ENCODE results near the gene DSE.

DSE gene

DNA sequence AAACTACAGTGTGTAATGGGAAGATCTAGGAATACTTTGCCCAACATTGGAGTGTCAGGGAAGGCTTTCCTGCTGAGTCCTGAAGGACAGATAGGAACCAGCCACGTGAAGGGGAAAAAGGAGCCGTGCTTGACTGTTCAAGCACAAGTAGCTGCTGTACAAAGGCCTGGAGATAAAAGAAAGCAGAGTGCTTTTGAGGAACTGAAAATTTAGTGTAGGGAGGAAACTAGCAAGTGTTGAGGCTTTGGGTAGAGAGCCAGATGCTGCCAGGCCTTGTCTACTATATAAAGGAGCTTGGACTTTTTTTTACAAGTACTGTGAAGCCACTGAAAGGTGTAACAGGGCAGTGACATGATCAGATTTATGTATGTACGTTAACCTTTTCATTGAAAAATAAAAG is 39.0 kb downstream of the DSE start:
- Histone ChIP-seq H3K9ac (ENCODE audit: low read length) (no peak overlapping the region), H3K27ac (ENCODE audit: low read depth, low read length) (no peak overlapping the region), H3K4me2 (ENCODE audit: low read depth, low read length, poor library complexity, severe bottlenecking) (no peak overlapping the region), H3K4me3 (ENCODE audit: insufficient read depth, low read length, poor library complexity, severe bottlenecking) (no peak overlapping the region), H3K36me3 (ENCODE audit: low read length) (no peaks in the 10 kb centered on the region), H3K27me3 (ENCODE audit: low read length) (no peaks in the 10 kb centered on the region), H3K79me2 (ENCODE audit: insufficient read depth, low read length) (no peaks in the 10 kb centered on the region), H4K20me1 (ENCODE audit: low read depth, low read length) (no peaks in the 10 kb centered on the region), H3K9me3 (ENCODE audit: insufficient read depth, low read length) (no peaks in the 10 kb centered on the region), H2AFZ (ENCODE audit: low read depth, low read length, severe bottlenecking) (no peak overlapping the region), H3F3A (ENCODE audit: insufficient read depth) (no peaks in the 10 kb centered on the region), H3K9me2 (replicated peaks; ENCODE audit: insufficient read depth, low read length) (no peaks in the 10 kb centered on the region)
- no peak for TF ChIP-seq CTCF (IDR thresholded peaks at IDR 0.05; ENCODE audit: insufficient read depth, low read length, poor library complexity, severe bottlenecking)
- no peak for TF ChIP-seq EZH2phosphoT487 (conservative IDR thresholded peaks at IDR 0.05; ENCODE audit: low read length)

DNA sequence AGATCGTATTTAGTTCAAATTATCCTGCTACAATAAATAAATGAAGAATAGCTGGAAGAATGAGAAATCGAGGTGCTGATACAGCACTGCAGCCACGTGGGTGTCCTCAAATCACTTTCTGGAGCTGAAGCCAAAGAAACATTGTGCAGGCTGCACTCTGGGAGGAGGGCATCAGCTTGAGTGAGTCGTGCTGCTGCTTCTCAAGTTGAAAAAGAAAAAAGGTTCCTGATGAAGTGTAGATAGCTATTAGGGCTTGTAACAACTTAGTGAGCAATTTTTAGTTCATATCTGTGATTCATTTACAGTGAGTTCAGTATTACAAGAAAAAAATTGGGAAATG is 40.5 kb downstream of the DSE start:
- Histone ChIP-seq H3K9me2 (replicated peaks; ENCODE audit: insufficient read depth, low read length) (no peaks in the 10 kb centered on the region), H3K79me2 (ENCODE audit: insufficient read depth, low read length) (no peaks in the 10 kb centered on the region), H3K9ac (ENCODE audit: low read length) (no peak overlapping the region), H2AFZ (ENCODE audit: low read depth, low read length, severe bottlenecking) (no peak overlapping the region), H3K9me3 (ENCODE audit: insufficient read depth, low read length) (no peaks in the 10 kb centered on the region), H3K27me3 (ENCODE audit: low read length) (no peaks in the 10 kb centered on the region), H3F3A (ENCODE audit: insufficient read depth) (no peaks in the 10 kb centered on the region), H4K20me1 (ENCODE audit: low read depth, low read length) (no peaks in the 10 kb centered on the region), H3K27ac (ENCODE audit: low read depth, low read length) (no peak overlapping the region), H3K4me3 (ENCODE audit: insufficient read depth, low read length, poor library complexity, severe bottlenecking) (no peak overlapping the region), H3K4me2 (ENCODE audit: low read depth, low read length, poor library complexity, severe bottlenecking) (no peak overlapping the region), H3K36me3 (ENCODE audit: low read length) (no peaks in the 10 kb centered on the region)
- TF ChIP-seq EZH2phosphoT487 (conservative IDR thresholded peaks at IDR 0.05; ENCODE audit: low read length), result no peak
- no peak for TF ChIP-seq CTCF (IDR thresholded peaks at IDR 0.05; ENCODE audit: insufficient read depth, low read length, poor library complexity, severe bottlenecking)

- H3K4me3 ChIP-seq (ENCODE audit: insufficient read depth, low read length, poor library complexity, severe bottlenecking), result no peak overlapping the region
- TF ChIP-seq EZH2phosphoT487 (conservative IDR thresholded peaks at IDR 0.05; ENCODE audit: low read length), result no peak
- no peak for TF ChIP-seq CTCF (IDR thresholded peaks at IDR 0.05; ENCODE audit: insufficient read depth, low read length, poor library complexity, severe bottlenecking)
- H2AFZ ChIP-seq (ENCODE audit: low read depth, low read length, severe bottlenecking), result no peak overlapping the region
- H3K27ac ChIP-seq (ENCODE audit: low read depth, low read length), result no peak overlapping the region
- H3K4me2 ChIP-seq (ENCODE audit: low read depth, low read length, poor library complexity, severe bottlenecking), result no peak overlapping the region
- no peak overlapping the region for H3K9ac ChIP-seq (ENCODE audit: low read length)
- H3K9me3 ChIP-seq (ENCODE audit: insufficient read depth, low read length), result no peaks in the 10 kb centered on the region
- no peaks in the 10 kb centered on the region for H3K79me2 ChIP-seq (ENCODE audit: insufficient read depth, low read length)
- H3K36me3 ChIP-seq (ENCODE audit: low read length), result no peaks in the 10 kb centered on the region
- no peaks in the 10 kb centered on the region for H3K27me3 ChIP-seq (ENCODE audit: low read length)
- no peaks in the 10 kb centered on the region for H4K20me1 ChIP-seq (ENCODE audit: low read depth, low read length)
- H3K9me2 ChIP-seq (replicated peaks; ENCODE audit: insufficient read depth, low read length), result no peaks in the 10 kb centered on the region
- H3F3A ChIP-seq (ENCODE audit: insufficient read depth), result no peaks in the 10 kb centered on the region
Observed at GRCh38 chr6:116412270-116412669, 41.5 kb downstream of the DSE start.

DNA sequence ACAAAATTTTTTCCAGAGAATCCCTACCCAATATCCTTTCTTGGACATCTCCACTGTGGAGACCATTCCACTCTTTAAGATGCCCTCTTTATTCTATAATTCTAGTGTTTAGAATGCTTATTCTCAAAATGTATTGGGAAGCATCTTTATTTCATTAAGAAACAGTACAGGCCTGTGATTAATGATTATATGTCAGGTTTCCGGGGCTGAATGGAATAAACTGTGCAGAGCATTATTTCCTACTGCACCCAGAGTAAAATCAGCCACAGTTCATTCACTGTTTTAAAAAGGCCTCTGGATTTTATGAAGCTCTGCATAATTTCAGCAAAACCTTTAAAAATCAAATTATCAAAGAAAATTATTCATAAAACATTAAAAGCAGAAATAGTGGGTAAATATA is 42.6 kb downstream of the DSE start:
- H3K9ac ChIP-seq (ENCODE audit: low read length), result no peak overlapping the region
- H3F3A ChIP-seq (ENCODE audit: insufficient read depth), result no peaks in the 10 kb centered on the region
- no peak overlapping the region for H3K27ac ChIP-seq (ENCODE audit: low read depth, low read length)
- H2AFZ ChIP-seq (ENCODE audit: low read depth, low read length, severe bottlenecking), result no peak overlapping the region
- TF ChIP-seq EZH2phosphoT487 (conservative IDR thresholded peaks at IDR 0.05; ENCODE audit: low read length), result no peak
- H3K79me2 ChIP-seq (ENCODE audit: insufficient read depth, low read length), result no peaks in the 10 kb centered on the region
- no peak overlapping the region for H3K4me3 ChIP-seq (ENCODE audit: insufficient read depth, low read length, poor library complexity, severe bottlenecking)
- no peaks in the 10 kb centered on the region for H4K20me1 ChIP-seq (ENCODE audit: low read depth, low read length)
- H3K27me3 ChIP-seq (ENCODE audit: low read length), result no peaks in the 10 kb centered on the region
- no peaks in the 10 kb centered on the region for H3K9me2 ChIP-seq (replicated peaks; ENCODE audit: insufficient read depth, low read length)
- H3K9me3 ChIP-seq (ENCODE audit: insufficient read depth, low read length), result no peaks in the 10 kb centered on the region
- no peaks in the 10 kb centered on the region for H3K36me3 ChIP-seq (ENCODE audit: low read length)
- no peak overlapping the region for H3K4me2 ChIP-seq (ENCODE audit: low read depth, low read length, poor library complexity, severe bottlenecking)
